ENCODE measurements around the gene ZNF492. TPM values are rescaled to one million over a fixed set of nuclear protein-coding genes. Genes with fewer than 3 reads are reported as not detected.
"Not testable (repeated sequence)": the region's sequence is repeated elsewhere in the genome, so short reads cannot be mapped to it uniquely, and the experiment has no call there.

Gene ZNF492
- total RNA-seq, 2 experiments from 2014 or later, result 2.7 TPM

DNA sequence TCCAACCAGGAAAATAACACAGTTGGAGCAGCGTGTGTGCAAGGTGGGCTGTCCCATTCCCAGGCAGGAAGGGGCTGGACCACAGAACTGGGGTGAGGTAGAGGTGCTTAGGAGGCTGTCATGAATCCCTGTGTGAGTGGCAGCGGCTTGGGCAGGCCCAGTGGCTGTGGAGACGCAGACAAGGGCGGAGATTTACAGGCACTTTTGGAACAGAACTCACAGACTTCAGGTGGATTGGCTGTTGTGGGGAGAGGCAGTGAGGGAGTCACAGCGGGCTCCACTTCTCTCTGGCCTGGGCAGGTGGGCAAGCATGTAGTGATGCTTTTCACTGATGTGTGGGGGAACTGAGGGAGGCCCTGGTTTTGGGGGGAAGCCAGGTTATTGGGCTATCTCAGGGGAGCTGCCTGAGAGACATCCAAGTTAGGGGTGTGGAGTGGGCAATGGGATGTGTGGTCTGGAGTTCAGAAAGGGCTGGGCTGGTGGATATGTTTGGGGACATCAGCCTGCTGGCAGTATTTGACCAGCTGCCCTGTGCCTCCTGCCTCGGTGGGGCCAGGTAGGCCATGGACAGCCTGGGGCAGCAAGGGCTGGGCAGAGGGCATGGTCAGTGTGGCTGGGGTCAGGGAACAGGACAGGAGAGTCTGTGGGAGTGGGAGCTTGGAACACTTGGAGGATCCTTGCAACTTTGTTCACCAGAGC lies 27.0 kb upstream of the ZNF492 start:
- DNase-seq, result no peak
- ChIA-PET POLR2A (no interaction called here), CTCF (no interaction called here)
- no peaks in the 10 kb centered on the region for H3K4me1 Mint-ChIP-seq
- no peaks in the 10 kb centered on the region for H3K27me3 Mint-ChIP-seq
- no peak overlapping the region for H3K27ac Mint-ChIP-seq
- H3K36me3 Mint-ChIP-seq (ENCODE audit: low read depth), result no peaks in the 10 kb centered on the region
- no peak overlapping the region for H3K4me3 Mint-ChIP-seq
- peaks cover 38% of the 10 kb centered on the region for H3K9me3 Mint-ChIP-seq

DNA sequence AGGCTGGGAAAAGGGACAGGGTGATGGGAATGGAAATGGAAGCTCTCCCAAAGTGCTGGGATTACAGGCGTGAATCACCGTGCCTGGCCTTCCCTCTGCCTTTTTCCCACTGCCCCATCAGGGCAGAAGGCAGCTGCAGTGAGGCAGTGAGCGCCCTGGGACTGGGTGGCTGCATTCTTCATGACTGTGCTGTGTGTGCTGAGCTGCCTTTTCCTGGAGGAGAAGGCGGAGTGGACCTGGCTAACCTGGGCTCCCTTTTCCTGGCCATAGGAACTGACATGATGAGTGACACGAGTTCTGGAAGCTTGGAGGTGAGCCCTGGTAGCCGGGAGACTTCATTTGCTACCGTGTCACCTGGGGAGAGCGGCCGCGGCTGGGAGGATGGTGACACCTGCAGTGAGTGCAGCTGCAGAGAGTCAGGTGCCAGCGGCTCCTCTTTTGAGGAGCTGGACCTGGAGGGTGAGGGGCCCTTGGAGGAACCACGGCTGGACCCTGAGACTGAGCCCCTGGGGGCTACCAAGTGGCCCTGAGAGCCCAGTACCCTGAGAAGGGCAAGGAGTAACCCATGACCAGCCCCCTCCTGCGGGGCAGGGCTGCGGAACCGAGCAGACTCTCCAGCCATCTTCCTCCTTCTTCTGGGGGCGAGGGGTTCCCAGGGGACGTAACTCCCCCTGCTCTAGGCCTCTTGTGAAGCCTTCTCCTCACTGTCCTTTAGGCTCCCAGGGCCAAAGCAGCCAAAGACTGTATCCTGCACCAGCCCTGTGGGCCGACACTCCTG lies 26.3 kb upstream of the ZNF492 start:
- no peak overlapping the region for H3K27ac Mint-ChIP-seq
- DNase-seq, result no peak
- ChIA-PET POLR2A (no interaction called here), CTCF (no interaction called here)
- H3K9me3 Mint-ChIP-seq, result peaks cover 34% of the 10 kb centered on the region
- H3K4me1 Mint-ChIP-seq, result no peaks in the 10 kb centered on the region
- H3K4me3 Mint-ChIP-seq, result no peak overlapping the region
- no peaks in the 10 kb centered on the region for H3K27me3 Mint-ChIP-seq
- no peaks in the 10 kb centered on the region for H3K36me3 Mint-ChIP-seq (ENCODE audit: low read depth)

DNA sequence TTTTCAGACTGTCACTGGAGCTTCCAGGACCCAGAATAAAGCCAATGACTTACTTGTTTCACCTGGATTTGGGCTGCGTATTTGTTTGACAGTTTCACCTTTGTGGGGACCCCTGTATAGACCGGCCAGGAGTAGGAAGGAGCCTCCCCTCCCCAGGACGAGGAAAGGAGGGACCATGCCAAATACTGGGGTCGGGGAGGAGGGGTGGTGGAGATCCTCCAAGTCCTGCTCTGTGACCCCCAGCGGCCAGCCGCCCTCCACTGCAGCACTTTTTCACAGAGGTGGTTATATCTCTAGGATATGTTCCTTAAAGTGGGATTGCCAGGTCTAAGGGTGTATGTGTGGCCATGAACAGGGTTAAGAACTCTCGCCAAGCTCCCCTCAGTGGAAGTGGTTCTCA lies 25.7 kb upstream of the ZNF492 start:
- Mint-ChIP-seq H3K4me1 (no peaks in the 10 kb centered on the region), H3K27me3 (no peaks in the 10 kb centered on the region), H3K27ac (no peak overlapping the region), H3K9me3 (peaks cover 36% of the 10 kb centered on the region), H3K4me3 (no peak overlapping the region), H3K36me3 (ENCODE audit: low read depth) (no peaks in the 10 kb centered on the region)
- POLR2A ChIA-PET, result no interaction called here
- CTCF ChIA-PET, result no interaction called here
- no peak for DNase-seq

DNA sequence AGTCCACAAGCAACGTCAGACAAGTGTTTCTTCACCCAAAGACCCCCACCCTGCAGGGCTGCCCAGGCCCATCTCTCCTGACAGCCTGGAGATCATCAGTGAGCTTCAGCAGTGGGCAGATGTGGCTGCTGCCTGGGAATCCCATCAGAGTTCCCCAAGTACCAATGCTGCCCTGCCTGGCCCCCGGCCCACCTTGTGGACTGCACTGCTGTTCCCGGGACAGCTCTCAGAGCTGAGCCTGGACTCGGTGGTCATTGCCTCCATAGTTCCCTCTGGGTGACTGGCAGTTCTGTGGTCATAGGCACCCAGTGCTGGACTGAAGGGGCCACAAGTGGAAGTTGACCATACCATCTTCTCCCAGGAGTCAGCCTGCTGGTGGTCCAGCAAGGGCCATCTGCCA lies 24.5 kb upstream of the ZNF492 start:
- Mint-ChIP-seq H3K27ac (no peak overlapping the region), H3K27me3 (no peaks in the 10 kb centered on the region)

DNA sequence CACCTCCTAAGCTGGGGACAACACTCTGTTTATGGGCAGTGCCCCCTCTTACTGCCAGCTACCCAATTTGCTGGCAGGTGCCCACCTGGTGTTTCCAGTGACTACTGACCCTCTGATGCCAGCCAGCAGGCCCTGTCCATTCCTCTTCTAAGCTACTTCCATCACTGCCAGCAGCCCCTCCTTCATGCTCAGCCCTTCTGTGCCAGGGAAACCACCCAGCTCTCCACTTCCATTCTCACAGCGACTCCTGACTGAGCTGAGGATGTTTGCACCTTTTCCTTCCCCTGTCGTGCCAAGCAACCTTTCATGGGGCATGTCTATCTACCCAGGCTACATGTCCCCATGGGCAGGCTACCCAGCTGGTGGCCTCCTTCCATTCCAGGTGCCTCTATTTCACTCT lies 24.0 kb upstream of the ZNF492 start:
- H3K27ac Mint-ChIP-seq, result no peak overlapping the region
- H3K36me3 Mint-ChIP-seq (ENCODE audit: low read depth), result no peaks in the 10 kb centered on the region
- ChIA-PET POLR2A (no interaction called here), CTCF (no interaction called here)
- peaks cover 38% of the 10 kb centered on the region for H3K9me3 Mint-ChIP-seq
- H3K4me1 Mint-ChIP-seq, result no peaks in the 10 kb centered on the region
- no peak overlapping the region for H3K4me3 Mint-ChIP-seq
- DNase-seq, result no peak
- H3K27me3 Mint-ChIP-seq, result no peaks in the 10 kb centered on the region

More for the DNA sequence above, 24.5 kb upstream of the ZNF492 start:
- DNase-seq, result no peak
- ChIA-PET CTCF (no interaction called here), POLR2A (no interaction called here)
- H3K36me3 Mint-ChIP-seq (ENCODE audit: low read depth), result no peaks in the 10 kb centered on the region
- H3K4me1 Mint-ChIP-seq, result no peaks in the 10 kb centered on the region
- H3K4me3 Mint-ChIP-seq, result no peak overlapping the region
- H3K9me3 Mint-ChIP-seq, result peaks cover 41% of the 10 kb centered on the region

DNA sequence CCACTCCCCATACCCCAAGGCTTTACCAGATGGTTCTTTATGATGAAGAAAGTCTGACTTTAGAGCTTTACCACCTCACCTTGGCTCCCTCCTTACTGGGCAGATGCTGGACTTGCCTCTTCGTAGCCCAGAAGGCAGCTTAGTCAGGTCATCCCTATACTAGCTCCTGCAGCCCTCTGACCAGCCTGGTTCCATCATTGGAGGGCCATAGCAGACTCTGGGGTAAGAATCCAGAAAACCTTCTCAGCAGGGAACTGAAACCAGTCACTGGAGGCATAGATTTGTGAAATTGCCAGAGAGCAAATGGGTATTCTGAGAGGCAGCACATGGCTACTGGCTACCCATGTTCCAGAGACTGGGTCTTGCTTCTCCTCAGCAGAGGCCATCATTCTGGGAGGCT lies 21.8 kb upstream of the ZNF492 start:
- Mint-ChIP-seq H3K27ac (no peak overlapping the region), H3K9me3 (peaks cover 36% of the 10 kb centered on the region), H3K4me1 (no peaks in the 10 kb centered on the region), H3K36me3 (ENCODE audit: low read depth) (no peaks in the 10 kb centered on the region), H3K4me3 (no peak overlapping the region), H3K27me3 (no peaks in the 10 kb centered on the region)
- ChIA-PET CTCF (no interaction called here), POLR2A (no interaction called here)
- DNase-seq, result no peak

DNA sequence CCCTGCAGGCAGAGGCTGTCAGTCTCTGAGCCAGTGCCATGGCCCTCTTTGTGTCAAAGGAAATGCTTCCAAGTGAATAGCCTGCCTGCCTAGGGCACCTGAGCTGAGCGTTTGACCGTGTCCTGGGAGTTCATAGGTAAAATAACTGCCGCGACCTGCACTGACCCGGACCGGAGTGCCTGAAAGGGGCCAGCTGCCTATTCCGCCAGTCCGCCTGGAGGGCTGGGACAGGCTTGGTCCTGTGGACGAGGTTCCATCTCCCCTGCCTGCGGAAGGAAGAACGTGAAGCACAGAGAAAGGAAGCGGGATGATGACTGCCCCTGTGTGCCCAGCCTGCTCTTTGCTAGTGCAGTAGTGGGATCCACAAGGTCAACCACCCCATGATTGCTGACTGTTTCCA lies 17.5 kb upstream of the ZNF492 start:
- no peak overlapping the region for H3K27ac Mint-ChIP-seq
- POLR2A ChIA-PET, result no interaction called here
- H3K4me1 Mint-ChIP-seq, result no peaks in the 10 kb centered on the region
- H3K36me3 Mint-ChIP-seq (ENCODE audit: low read depth), result no peaks in the 10 kb centered on the region
- no peak overlapping the region for H3K4me3 Mint-ChIP-seq
- H3K9me3 Mint-ChIP-seq, result peaks cover 36% of the 10 kb centered on the region
- no peak for DNase-seq
- CTCF ChIA-PET, result no interaction called here
- no peaks in the 10 kb centered on the region for H3K27me3 Mint-ChIP-seq

DNA sequence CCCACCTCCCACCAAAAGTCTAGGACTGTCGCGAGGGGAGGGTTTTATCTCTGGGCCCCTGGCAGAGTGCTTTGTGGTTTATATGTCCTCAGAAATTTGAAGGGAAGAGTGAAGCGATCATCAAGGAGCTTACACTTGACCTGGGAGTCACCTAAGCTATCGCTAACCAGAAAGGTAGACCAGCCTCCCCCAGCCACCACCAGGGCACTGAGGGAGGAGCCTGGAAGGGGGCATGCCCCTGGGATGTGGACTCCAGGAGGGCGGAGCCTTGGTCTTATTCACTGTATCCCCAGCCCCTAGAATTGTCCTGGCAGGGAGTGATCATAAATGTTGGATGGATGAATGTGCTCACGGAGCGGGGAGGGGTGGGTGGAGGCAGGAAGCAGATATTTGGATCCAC lies 16.9 kb upstream of the ZNF492 start:
- CTCF ChIA-PET, result interaction anchor here (0.6 kb wide), 1 partner anchor 1562 kb away, joined by 3 read pairs; no protein-coding TSS in a partner anchor
- H3K4me1 Mint-ChIP-seq; H3K36me3 Mint-ChIP-seq (ENCODE audit: low read depth); H3K27ac Mint-ChIP-seq; DNase-seq; POLR2A ChIA-PET; H3K4me3 Mint-ChIP-seq; H3K27me3 Mint-ChIP-seq: not testable (repeated sequence)
- peaks cover 34% of the 10 kb centered on the region for H3K9me3 Mint-ChIP-seq

DNA sequence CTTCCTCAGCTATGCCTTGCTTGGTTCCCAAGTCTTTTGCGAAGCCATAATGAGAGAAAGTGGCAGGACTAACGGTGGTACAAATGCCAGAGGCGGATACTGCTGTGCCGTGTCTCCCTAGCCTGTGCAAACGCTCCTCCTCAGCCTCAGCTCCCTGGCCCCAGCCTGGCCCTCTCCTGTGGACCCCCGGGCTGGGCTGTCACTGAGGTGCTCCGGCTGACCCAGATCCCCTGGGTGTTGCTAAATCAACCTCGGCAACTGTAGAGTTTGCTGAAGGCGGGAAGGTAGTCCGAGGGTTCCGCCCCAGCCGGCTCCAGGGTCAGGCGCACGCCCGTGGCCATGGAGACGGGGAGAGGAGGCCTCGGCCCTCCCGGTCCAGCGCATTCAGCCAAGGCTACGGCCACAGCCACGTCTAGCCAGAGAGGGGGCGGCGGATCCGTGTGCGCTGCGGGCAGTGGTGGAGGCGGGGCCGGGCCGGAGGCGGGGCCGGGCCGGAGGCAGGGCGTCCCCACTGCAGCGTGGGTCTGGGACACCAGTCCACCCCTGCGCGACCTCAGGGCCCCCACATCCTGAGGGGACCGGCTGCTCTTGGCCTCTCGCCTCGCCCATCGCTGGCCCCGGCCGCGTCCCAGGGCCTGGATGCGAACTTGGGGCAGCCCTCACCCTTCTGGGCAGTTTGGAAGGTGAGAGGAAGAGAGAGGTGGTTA lies 16.4 kb upstream of the ZNF492 start:
- POLR2A ChIA-PET, result no interaction called here

DNA sequence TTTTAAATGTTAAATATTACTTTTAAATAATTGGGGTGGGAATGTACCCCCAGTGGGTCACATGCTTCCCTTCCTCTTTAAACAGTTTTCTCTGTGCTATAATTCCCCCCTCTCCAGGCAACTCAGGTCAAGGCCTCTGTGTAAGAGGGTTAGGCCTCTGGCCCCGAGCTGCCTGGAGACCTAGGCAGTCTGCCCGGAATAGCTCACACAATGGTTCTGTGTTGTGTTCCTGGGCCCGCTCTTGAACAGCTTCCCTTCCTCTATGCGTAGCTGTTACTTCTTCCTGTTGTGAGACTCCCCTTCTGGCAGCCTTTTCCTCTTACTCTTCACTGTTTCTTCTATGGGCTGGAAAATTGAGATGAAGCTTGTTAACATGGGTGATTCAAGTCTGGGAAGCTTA lies 14.8 kb upstream of the ZNF492 start:
- CTCF ChIA-PET, result no interaction called here
- Mint-ChIP-seq H3K4me3 (no peak overlapping the region), H3K27me3 (no peaks in the 10 kb centered on the region), H3K36me3 (ENCODE audit: low read depth) (no peaks in the 10 kb centered on the region), H3K9me3 (peaks cover 27% of the 10 kb centered on the region), H3K27ac (no peak overlapping the region), H3K4me1 (no peaks in the 10 kb centered on the region)
- POLR2A ChIA-PET, result no interaction called here
- no peak for DNase-seq

More for the DNA sequence above, 16.4 kb upstream of the ZNF492 start:
- H3K27me3 Mint-ChIP-seq, result no peaks in the 10 kb centered on the region
- H3K27ac Mint-ChIP-seq, result no peak overlapping the region
- DNase-seq, result no peak
- CTCF ChIA-PET, result interaction anchor here (0.6 kb wide), 1 partner anchor 1562 kb away, joined by 3 read pairs; no protein-coding TSS in a partner anchor
- no peaks in the 10 kb centered on the region for H3K4me1 Mint-ChIP-seq
- no peaks in the 10 kb centered on the region for H3K36me3 Mint-ChIP-seq (ENCODE audit: low read depth)
- no peak overlapping the region for H3K4me3 Mint-ChIP-seq
- H3K9me3 Mint-ChIP-seq, result peaks cover 34% of the 10 kb centered on the region

DNA sequence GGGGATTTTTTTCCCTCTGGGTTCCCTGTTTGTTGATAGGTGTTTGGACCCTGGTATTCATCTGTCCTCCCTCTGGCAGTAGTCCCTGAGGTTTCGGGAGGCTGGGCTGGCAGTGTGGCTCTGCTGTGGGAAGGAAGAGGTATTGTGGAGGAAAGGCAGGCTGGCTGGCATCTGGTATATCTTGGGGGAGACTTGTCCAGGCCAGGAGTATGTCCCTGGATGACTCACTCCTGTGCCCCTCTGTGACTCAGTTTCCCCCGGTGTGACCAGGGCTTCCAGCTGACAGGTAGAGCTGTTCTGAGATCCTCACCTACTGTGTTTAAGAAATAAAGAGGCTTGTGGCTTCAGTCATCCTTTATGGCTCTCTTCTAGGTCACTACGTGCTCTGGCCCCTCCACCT lies 14.2 kb upstream of the ZNF492 start:
- Mint-ChIP-seq H3K4me1 (no peaks in the 10 kb centered on the region), H3K27ac (no peak overlapping the region)
- CTCF ChIA-PET, result no interaction called here

DNA sequence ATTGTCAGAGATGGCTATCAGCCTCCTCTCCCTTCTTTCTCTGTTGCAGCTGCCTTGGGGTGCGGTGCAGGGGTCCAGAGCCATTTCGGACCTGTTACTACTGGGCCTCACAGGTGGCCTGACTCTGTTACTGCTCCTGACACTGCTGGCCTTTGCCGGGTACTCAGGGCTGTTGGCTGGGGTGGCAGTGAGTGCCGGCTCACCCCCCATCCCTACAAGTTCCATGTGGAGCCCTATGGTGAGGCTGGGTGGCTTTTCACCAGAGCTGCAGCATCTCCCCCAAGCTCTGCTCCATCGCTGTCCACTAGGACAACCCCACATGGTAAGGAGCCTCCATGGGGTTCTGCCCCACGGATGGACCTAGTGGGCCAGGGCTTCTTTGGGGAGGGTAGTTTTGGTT lies 13.7 kb upstream of the ZNF492 start:
- no peaks in the 10 kb centered on the region for H3K27me3 Mint-ChIP-seq
- no peak overlapping the region for H3K27ac Mint-ChIP-seq
- ChIA-PET CTCF (no interaction called here), POLR2A (no interaction called here)
- H3K4me3 Mint-ChIP-seq, result no peak overlapping the region
- H3K4me1 Mint-ChIP-seq, result no peaks in the 10 kb centered on the region
- DNase-seq, result no peak
- peaks cover 25% of the 10 kb centered on the region for H3K9me3 Mint-ChIP-seq
- no peaks in the 10 kb centered on the region for H3K36me3 Mint-ChIP-seq (ENCODE audit: low read depth)

More for the DNA sequence above, 14.2 kb upstream of the ZNF492 start:
- POLR2A ChIA-PET, result no interaction called here
- Mint-ChIP-seq H3K36me3 (ENCODE audit: low read depth) (no peaks in the 10 kb centered on the region), H3K27me3 (no peaks in the 10 kb centered on the region), H3K9me3 (peaks cover 27% of the 10 kb centered on the region), H3K4me3 (no peak overlapping the region)
- DNase-seq, result no peak

DNA sequence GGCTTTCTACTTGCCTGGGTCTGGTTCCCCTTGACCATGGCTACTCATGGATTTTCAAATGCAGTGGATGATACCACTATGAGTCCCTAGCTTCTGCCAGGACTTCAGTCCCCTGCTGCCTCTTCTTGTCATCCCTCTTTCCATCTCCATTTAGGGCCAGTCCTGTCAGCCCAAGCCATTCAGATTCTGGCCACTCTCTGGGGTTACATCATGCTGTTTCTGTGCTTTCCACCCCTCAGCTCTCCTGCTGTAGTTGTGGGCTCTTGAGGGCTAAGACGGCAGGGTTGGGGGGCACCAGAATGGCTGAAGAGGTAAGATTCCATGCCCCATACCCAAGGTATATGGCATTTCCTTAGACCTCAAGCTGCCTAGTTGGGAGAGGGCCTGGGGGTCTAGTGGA lies 13.2 kb upstream of the ZNF492 start:
- peaks cover 23% of the 10 kb centered on the region for H3K9me3 Mint-ChIP-seq
- DNase-seq, result no peak
- H3K4me1 Mint-ChIP-seq, result no peaks in the 10 kb centered on the region
- H3K27me3 Mint-ChIP-seq, result no peaks in the 10 kb centered on the region
- CTCF ChIA-PET, result no interaction called here
- H3K4me3 Mint-ChIP-seq, result no peak overlapping the region
- POLR2A ChIA-PET, result no interaction called here
- H3K36me3 Mint-ChIP-seq (ENCODE audit: low read depth), result no peaks in the 10 kb centered on the region
- no peak overlapping the region for H3K27ac Mint-ChIP-seq
